Activated CD8-positive, alpha-beta T cell treated with anti-CD3 and anti-CD28 coated beads for 36 hours (primary cell): ENCODE measurements around the gene BMP8B. TPM values are rescaled to one million over a fixed set of nuclear protein-coding genes. Genes with fewer than 3 reads are reported as not detected.

Experiments
- ATAC-seq: fragments of 200-7000 bp; cut with Tn5 transposase; one replicate; pipeline ENCODE4 v1.10.0; 2021; ENCODE audit warnings: mild to moderate bottlenecking, moderate library complexity
- CTCF ChIA-PET: fragments of 350-600 bp; sonication (Branson Sonifier 250); formaldehyde crosslinking; loops from one replicate; lab custom pipeline; 2021; ENCODE audit warnings: antibody characterized with exemption; lab: Charles Lee
- POLR2A ChIA-PET: fragments of 350-600 bp; sonication (Branson Sonifier 250); formaldehyde crosslinking; loops from one replicate; lab custom pipeline; 2021; ENCODE audit warnings: antibody characterized with exemption; lab: Charles Lee
- DNase-seq: peaks from one replicate; pipeline ENCODE4 v3.0.0-alpha.2; 2020
- H3K27ac Mint-ChIP-seq: one replicate; pipeline ENCODE4 v1.8.0; 2021; ENCODE audit warnings: mild to moderate bottlenecking, mixed read lengths
- H3K27me3 Mint-ChIP-seq: one replicate; pipeline ENCODE4 v1.8.0; 2021; ENCODE audit warnings: mixed read lengths
- H3K36me3 Mint-ChIP-seq: one replicate; pipeline ENCODE4 v1.8.0; 2021; ENCODE audit warnings: low read depth, mixed read lengths
- H3K4me1 Mint-ChIP-seq: one replicate; pipeline ENCODE4 v1.8.0; 2021; ENCODE audit warnings: low read depth, mixed read lengths
- H3K4me3 Mint-ChIP-seq: one replicate; pipeline ENCODE4 v1.8.0; 2021; ENCODE audit warnings: mild to moderate bottlenecking, moderate library complexity, mixed read lengths
- H3K9me3 Mint-ChIP-seq: one replicate; pipeline ENCODE4 v1.8.0; 2021; ENCODE audit warnings: mixed read lengths
- CTCF ChIP-seq: fragments of 200-600 bp; IDR thresholded peaks from one replicate; pipeline ENCODE4 v1.8.0; 2022; ENCODE audit warnings: antibody characterized with exemption, mild to moderate bottlenecking
- intact Hi-C: fragments of 100-400 bp; cut with micrococcal nuclease; formaldehyde crosslinking; loops from one replicate; pipeline ENCODE4 v1.10.0; 2022
- total RNA-seq, 2 experiments: library from RNA; stranded (reverse); gene quantifications; one replicate each; pipeline ENCODE4 v1.2.3, GENCODE V29; 2021

BMP8B gene
- total RNA-seq, 2 experiments from 2014 or later: 0.36 to 0.51 TPM

GRCh38 chr1:39833621-39834385 is 45.1 kb upstream of the BMP8B start:
- ChIA-PET POLR2A (no interaction called here), CTCF (interaction anchor here (1.0 to 1.2 kb wide), 2 partner anchors 35 to 68 kb away, joined by 3 to 4 read pairs; partner anchors contain the start of gene MYCL)
- Mint-ChIP-seq H3K36me3 (peaks cover 5% of the 10 kb centered on the region), H3K27ac (no peak overlapping the region), H3K9me3 (no peaks in the 10 kb centered on the region), H3K4me1 (no peaks in the 10 kb centered on the region), H3K27me3 (peaks cover 5% of the 10 kb centered on the region), H3K4me3 (no peak overlapping the region)
- no peak for TF ChIP-seq CTCF
- no peak for ATAC-seq
- no peak for DNase-seq
- intact Hi-C loops: no loop called here

- intact Hi-C loops: no loop called here
- Mint-ChIP-seq H3K4me1 (no peaks in the 10 kb centered on the region), H3K9me3 (no peaks in the 10 kb centered on the region), H3K27me3 (peaks cover 5% of the 10 kb centered on the region), H3K4me3 (no peak overlapping the region), H3K27ac (no peak overlapping the region), H3K36me3 (peaks cover 3% of the 10 kb centered on the region)
- DNase-seq (no peak), ATAC-seq (no peak)
- ChIA-PET CTCF (interaction anchor here (1.0 to 1.2 kb wide), 2 partner anchors 34 to 69 kb away, joined by 3 to 4 read pairs; partner anchors contain the start of gene MYCL), POLR2A (no interaction called here)
- no peak for TF ChIP-seq CTCF
Measured at GRCh38 chr1:39833121-39833520, 44.5 kb upstream of the BMP8B start.

GRCh38 chr1:39832294-39832693 is 43.6 kb upstream of the BMP8B start:
- ChIA-PET POLR2A (interaction anchor here (0.8 kb wide), 1 partner anchor 80 kb away, joined by 4 read pairs; no protein-coding TSS in a partner anchor), CTCF (no interaction called here)
- no peak overlapping the region for H3K27ac Mint-ChIP-seq
- H3K27me3 Mint-ChIP-seq: peaks cover 6% of the 10 kb centered on the region
- intact Hi-C loops: no loop called here
- peaks cover 2% of the 10 kb centered on the region for H3K36me3 Mint-ChIP-seq
- H3K4me1 Mint-ChIP-seq: no peaks in the 10 kb centered on the region
- TF ChIP-seq CTCF: no peak
- DNase-seq (no peak), ATAC-seq (no peak)
- H3K4me3 Mint-ChIP-seq: no peak overlapping the region
- H3K9me3 Mint-ChIP-seq: no peaks in the 10 kb centered on the region

GRCh38 chr1:39829791-39830533 is 41.3 kb upstream of the BMP8B start:
- peaks cover 10% of the 10 kb centered on the region for H3K27me3 Mint-ChIP-seq
- no peak overlapping the region for H3K4me3 Mint-ChIP-seq
- H3K9me3 Mint-ChIP-seq: no peaks in the 10 kb centered on the region
- H3K27ac Mint-ChIP-seq: no peak overlapping the region
- intact Hi-C loops: no loop called here
- ATAC-seq: no peak
- ChIA-PET POLR2A (no interaction called here), CTCF (interaction anchor here (2.8 kb wide), 1 partner anchor 72 kb away, joined by 9 read pairs; the partner anchor contains the start of gene MYCL)
- no peak for TF ChIP-seq CTCF
- no peaks in the 10 kb centered on the region for H3K36me3 Mint-ChIP-seq
- no peak for DNase-seq
- H3K4me1 Mint-ChIP-seq: no peaks in the 10 kb centered on the region
